BJ (cell line): Measurements from ENCODE around the gene SH3GL2. TPM values are rescaled to one million over a fixed set of nuclear protein-coding genes. Genes with fewer than 3 reads are reported as not detected.

Experiments used
- CTCF ChIA-PET: fragments of 350-600 bp; formaldehyde crosslinking; extraction: SDS; loops from one replicate; lab custom pipeline; 2021; ENCODE audit warnings: antibody characterized with exemption, inconsistent platforms; lab: Yijun Ruan, JAX
- POLR2A ChIA-PET: fragments of 300-600 bp; sonication (Branson Sonifier 250); formaldehyde crosslinking; extraction: SDS; loops from one replicate; lab custom pipeline; 2021; ENCODE audit warnings: antibody characterized with exemption; lab: Charles Lee
- DNase-seq: peaks from one replicate; pipeline ENCODE4 v3.0.0-alpha.2; 2011; ENCODE audit warnings: low read depth
- H3K27me3 ChIP-seq: 2 replicates; pipeline ENCODE4 v1.6.0; 2011; ENCODE audit warnings: low read length; ENCODE audit not compliant: control insufficient read depth, insufficient read depth
- H3K36me3 ChIP-seq: 2 replicates; pipeline ENCODE4 v1.5.1; 2011; ENCODE audit warnings: low read length; ENCODE audit not compliant: control insufficient read depth, insufficient read depth
- H3K4me3 ChIP-seq: 2 replicates; pipeline ENCODE4 v1.5.1; 2011; ENCODE audit warnings: low read depth, mild to moderate bottlenecking, control low read depth, low read length
- polyA plus RNA-seq: library from polyadenylated mRNA; depleted of rRNA; stranded (reverse); fragments of >200 nt; gene quantifications from 2 replicates; pipeline ENCODE4 v1.2.3, GENCODE V29; 2011
- TF ChIP-seq, protein P1 (sequence below): IDR thresholded peaks from 2 replicates; pipeline ENCODE4 v1.5.1; 2011; ENCODE audit warnings: low read depth, mild to moderate bottlenecking, control low read depth, inconsistent platforms, low read length, moderate library complexity; ENCODE audit not compliant: insufficient read depth

SH3GL2 gene
- polyA plus RNA-seq, 1 experiment, result 1.7 TPM

DNA sequence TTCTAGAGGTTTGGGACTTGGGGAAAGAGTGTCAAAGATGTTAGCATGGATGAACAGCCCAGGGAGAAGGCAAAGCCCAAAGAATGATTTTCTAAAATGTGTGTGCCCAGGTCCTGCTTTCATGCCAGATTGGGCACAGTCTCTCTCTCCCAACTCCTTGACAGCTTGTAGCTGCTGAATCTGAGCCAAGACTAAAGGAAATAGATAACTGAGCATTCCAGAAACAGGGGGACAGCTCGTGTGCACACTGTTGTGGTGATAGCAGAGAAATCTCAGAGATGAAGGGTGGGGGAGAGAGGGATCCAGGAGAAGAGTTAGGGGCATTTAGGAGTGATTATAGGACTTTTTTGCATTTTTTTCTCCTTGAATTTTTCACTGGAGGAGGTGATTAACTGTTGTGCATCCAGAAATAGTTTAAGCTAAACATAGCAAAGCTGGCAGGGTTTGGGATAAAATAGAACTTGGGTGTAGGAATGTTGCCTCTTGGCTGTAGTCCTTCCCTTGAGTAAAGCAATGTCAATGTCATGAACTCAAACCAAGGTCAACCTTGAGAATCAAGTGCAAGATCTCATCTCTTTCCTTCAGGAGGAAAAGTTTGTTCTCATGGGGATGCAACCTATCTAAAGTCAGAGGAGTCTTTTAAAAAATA is 245.9 kb downstream of the SH3GL2 start:
- no peaks in the 10 kb centered on the region for H3K36me3 ChIP-seq
- CTCF ChIA-PET, result interaction anchor here (0.8 to 1.3 kb wide), 3 partner anchors 10 to 388 kb away, joined by 3 to 5 read pairs (median 5); no protein-coding TSS in a partner anchor
- no peak for DNase-seq

DNA sequence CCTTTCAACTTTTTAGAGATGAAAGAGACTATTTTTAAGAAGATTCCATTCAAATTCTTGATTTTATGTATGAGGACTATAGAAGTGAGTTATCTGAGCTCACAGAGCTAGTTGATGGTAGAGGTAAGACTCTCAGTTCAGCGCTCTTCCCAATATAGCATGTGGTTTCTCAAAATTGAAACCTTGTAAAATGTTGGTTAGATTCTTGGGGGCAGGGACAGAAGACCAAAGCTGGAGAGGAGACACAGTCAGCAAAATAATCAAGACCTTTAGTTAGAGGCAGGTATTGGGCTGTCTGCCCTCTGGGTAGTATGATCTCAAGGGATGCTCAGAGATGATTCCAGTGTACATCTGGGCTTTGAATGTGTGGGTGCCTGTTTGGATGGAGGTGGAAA is 246.4 kb downstream of the SH3GL2 start:
- TF ChIP-seq, protein P1, sequence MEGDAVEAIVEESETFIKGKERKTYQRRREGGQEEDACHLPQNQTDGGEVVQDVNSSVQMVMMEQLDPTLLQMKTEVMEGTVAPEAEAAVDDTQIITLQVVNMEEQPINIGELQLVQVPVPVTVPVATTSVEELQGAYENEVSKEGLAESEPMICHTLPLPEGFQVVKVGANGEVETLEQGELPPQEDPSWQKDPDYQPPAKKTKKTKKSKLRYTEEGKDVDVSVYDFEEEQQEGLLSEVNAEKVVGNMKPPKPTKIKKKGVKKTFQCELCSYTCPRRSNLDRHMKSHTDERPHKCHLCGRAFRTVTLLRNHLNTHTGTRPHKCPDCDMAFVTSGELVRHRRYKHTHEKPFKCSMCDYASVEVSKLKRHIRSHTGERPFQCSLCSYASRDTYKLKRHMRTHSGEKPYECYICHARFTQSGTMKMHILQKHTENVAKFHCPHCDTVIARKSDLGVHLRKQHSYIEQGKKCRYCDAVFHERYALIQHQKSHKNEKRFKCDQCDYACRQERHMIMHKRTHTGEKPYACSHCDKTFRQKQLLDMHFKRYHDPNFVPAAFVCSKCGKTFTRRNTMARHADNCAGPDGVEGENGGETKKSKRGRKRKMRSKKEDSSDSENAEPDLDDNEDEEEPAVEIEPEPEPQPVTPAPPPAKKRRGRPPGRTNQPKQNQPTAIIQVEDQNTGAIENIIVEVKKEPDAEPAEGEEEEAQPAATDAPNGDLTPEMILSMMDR, result no peak
- ChIA-PET POLR2A (no interaction called here), CTCF (interaction anchor here (0.8 to 1.3 kb wide), 3 partner anchors 10 to 388 kb away, joined by 3 to 5 read pairs (median 5); no protein-coding TSS in a partner anchor)
- H3K36me3 ChIP-seq, result no peaks in the 10 kb centered on the region
- H3K27me3 ChIP-seq, result no peaks in the 10 kb centered on the region
- no peak for DNase-seq
- H3K4me3 ChIP-seq, result no peak overlapping the region

More for the DNA sequence above, 245.9 kb downstream of the SH3GL2 start:
- TF ChIP-seq, protein P1, result no peak
- no peak overlapping the region for H3K4me3 ChIP-seq
- POLR2A ChIA-PET, result no interaction called here
- no peaks in the 10 kb centered on the region for H3K27me3 ChIP-seq

DNA sequence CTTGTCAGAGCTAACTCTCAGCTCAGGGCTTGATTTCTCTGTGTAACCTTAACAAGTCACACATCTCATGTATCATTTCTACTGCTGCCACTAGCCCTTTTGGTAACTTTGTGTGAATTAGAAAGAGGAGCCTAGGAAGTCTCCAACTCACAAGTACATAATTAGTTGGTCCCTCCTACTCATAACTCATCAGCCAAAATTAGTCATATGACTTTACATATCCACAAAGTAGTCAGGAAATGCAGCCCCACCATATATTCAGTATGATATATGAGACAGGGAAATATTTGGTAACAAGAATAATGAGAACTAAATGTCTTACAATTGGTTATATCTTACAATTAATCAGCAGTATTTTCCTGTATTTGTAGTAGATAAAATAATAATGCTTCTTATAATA is 250.2 kb downstream of the SH3GL2 start:
- POLR2A ChIA-PET, result no interaction called here
- Histone ChIP-seq H3K27me3 (no peaks in the 10 kb centered on the region), H3K4me3 (no peak overlapping the region), H3K36me3 (no peaks in the 10 kb centered on the region)
- DNase-seq, result no peak
- CTCF ChIA-PET, result no interaction called here
- TF ChIP-seq, protein P1, result no peak

DNA sequence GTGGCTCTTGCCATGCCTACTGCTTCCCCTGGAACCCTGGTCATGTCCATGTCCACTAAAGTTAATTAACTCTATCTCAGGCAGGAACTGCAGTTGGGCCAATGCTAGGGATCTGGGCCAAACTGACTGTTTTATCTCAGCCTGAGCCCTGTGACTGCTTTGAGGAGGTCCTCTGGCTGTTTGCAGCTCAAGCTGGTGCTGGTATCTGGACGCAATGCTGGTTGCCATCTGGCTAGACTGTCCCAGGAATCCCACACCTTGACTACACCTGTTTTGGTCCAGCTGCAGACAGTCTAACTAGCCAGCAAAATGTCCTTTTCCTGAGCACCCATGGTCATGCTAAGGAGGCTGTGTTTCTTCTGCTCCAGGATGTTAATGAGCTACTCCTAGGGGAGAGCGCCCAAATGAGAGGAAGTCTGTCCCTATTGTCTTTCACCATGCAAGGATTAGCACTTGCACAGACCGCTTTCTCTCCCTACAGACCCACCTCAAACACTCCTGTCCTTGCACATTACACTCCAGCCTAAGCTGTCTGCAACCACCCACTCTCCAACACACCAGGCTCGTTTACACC is 251.0 kb downstream of the SH3GL2 start:
- H3K36me3 ChIP-seq, result no peaks in the 10 kb centered on the region
- no peak overlapping the region for H3K4me3 ChIP-seq
- no peaks in the 10 kb centered on the region for H3K27me3 ChIP-seq
- ChIA-PET CTCF (no interaction called here), POLR2A (no interaction called here)
- DNase-seq, result no peak
- TF ChIP-seq, protein P1, result no peak

DNA sequence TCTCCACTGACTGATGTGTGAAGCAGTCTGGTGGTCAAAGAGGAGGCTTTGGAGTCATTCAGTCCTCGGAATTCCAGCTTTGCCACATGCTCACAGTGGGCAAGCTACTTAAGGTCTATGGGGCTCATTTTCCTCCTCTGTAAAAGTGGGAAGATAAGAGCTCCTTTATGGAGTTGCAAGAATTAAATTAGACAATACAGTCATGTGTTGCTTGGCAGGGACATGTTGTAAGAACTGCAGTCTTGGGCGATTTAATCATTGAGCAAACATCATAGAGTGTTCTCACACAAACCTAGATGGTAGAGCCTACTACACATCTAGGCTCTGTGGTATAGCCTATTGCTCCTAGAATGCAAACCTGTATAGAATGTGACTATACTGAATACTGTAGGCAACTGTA is 253.9 kb downstream of the SH3GL2 start:
- ChIA-PET POLR2A (no interaction called here), CTCF (interaction anchor here (1.2 to 2.4 kb wide), 3 partner anchors 22 to 380 kb away, joined by 3 to 9 read pairs (median 5); no protein-coding TSS in a partner anchor)
- no peak for DNase-seq
- TF ChIP-seq, protein P1, result no peak
- Histone ChIP-seq H3K36me3 (no peaks in the 10 kb centered on the region), H3K4me3 (no peak overlapping the region), H3K27me3 (no peaks in the 10 kb centered on the region)
